GM12872 (cell line): ENCODE measurements around the gene NBEAL2.

Experiments used
- TF ChIP-seq, protein P1 (sequence below): IDR thresholded peaks from 3 replicates; pipeline ENCODE4 v1.5.1; 2011; ENCODE audit warnings: low read depth, mild to moderate bottlenecking, low read length, moderate library complexity; ENCODE audit not compliant: insufficient read depth

Gene NBEAL2

DNA sequence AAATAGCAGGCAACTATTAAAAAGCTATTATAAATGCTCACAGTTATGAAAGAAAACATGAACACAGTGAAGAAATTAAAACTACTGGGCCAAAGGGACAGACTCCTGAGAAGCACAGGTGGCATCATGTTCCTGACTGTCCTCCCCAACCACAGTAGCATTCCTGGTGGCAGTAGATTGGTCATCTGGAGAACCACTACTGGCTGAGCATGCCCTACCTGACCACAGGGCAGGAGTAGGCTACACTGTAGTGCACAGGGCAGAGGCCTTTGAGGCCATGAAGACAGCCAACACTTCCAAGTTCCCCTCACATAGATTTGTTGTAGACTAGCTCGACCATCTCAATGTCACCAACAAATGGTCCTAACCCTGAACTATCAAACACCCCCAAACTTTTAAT is 49.2 kb downstream of the NBEAL2 start:
- TF ChIP-seq, protein P1, sequence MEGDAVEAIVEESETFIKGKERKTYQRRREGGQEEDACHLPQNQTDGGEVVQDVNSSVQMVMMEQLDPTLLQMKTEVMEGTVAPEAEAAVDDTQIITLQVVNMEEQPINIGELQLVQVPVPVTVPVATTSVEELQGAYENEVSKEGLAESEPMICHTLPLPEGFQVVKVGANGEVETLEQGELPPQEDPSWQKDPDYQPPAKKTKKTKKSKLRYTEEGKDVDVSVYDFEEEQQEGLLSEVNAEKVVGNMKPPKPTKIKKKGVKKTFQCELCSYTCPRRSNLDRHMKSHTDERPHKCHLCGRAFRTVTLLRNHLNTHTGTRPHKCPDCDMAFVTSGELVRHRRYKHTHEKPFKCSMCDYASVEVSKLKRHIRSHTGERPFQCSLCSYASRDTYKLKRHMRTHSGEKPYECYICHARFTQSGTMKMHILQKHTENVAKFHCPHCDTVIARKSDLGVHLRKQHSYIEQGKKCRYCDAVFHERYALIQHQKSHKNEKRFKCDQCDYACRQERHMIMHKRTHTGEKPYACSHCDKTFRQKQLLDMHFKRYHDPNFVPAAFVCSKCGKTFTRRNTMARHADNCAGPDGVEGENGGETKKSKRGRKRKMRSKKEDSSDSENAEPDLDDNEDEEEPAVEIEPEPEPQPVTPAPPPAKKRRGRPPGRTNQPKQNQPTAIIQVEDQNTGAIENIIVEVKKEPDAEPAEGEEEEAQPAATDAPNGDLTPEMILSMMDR = no peak

DNA sequence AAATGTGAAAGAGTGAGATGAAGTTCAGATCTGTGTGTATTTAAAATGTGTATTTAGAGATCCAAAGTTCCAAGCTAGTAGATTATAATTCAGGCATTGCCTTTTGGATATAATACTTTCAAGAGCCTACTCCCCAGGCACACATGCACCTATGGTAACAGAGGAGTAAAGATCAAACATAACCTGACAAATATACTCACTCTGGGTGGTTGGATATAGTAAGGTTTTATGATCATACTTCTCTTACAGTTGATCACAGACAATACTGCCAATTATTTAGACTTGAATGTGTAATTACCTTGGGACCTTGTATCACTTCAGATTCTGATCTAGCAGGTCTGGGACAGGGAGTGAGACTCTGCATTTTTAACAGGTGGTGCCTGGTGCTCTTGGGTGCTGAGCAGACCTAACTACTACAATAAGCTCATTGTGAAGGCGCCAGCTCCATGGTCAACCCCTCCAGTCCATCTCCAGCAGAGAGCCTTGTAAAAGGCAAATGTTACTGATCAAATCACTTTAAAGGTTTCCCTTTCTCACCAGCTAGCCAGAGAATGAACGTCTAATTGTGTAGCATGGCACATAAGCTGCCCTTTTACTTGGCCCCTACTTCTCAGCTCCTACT is 55.5 kb downstream of the NBEAL2 start:
- TF ChIP-seq, protein P1 = no peak

DNA sequence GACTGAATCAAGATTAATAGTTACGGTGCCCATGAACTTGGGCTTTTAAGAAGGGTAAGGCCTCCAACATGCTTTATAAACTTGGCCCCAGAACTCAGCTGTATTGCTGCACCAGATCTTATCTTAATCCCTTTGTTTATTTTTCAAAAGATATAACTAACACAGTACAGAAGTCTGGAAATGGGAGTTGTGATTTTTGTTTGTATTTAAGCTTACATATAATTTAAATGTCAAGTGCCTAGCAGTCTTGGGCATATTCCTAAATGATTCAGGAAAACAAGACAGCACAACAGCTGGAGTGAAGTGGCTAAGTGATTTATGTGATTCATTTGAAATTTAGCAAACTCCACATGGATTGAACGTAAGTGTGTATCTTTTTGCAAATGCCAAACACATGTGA is 56.2 kb downstream of the NBEAL2 start:
- TF ChIP-seq, protein P1 = no peak

DNA sequence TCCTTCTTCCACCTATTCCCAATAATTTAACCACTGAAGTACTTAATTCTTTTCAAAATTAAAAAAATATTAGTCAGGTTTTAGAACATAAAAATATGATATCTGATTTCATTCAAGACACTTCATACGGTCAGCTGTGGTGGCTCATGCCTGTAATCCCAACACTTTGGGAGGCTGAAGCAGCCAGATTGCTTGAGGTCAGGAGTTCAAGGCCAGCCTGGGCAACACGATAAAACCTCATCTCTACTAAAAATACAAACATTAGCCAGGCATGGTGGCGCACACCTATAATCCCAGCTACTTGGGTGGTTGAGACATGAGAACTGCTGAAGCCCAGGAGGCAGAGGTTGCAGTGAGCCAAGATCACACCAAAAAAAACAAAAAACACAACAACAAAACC is 56.7 kb downstream of the NBEAL2 start:
- TF ChIP-seq, protein P1 = no peak

DNA sequence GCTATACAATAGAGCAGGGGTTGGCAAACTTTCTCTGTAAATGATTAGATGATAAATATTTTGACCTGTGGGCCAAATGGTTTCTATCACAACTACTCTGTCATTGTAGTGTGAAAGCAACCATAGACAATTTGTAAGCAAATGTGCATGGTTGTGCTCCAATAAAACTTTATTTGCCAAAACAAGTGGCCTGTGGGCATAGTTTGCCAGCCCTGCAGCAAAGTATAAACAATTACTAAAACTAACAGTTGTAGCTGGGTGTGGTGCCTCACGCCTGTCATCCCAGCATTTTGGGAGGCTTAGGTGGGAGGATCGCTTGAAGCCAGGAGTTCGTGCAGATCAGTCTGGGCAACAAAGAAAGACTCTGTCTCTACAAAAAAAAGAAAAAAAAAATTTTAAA is 61.6 kb downstream of the NBEAL2 start:
- TF ChIP-seq, protein P1 = no peak

DNA sequence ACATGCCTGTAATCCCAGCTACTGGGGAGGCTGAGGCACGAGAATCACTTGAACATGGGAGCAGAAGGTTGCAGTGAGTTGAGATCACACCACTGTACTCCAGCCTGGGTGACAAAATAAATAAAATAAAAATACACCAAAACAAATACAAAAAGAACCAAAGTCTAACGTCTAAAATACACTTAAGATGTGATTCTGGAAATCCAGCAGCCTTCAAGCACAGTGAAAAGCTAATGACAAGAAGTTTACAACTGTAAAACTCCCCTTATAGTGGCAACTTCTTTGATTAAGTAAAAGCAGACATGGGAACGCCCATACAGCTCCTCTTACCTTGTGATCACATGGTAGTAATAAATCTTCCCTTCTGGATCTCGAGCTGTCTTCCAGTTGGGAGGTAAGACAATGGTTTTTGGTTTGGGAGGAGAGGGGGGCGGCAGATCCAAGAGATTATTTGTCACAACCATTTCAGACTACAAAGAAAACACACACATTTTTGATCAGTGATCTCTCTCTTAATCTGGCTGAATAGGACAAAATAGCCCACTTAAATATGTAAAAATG is 62.8 kb downstream of the NBEAL2 start:
- TF ChIP-seq, protein P1 = no peak

DNA sequence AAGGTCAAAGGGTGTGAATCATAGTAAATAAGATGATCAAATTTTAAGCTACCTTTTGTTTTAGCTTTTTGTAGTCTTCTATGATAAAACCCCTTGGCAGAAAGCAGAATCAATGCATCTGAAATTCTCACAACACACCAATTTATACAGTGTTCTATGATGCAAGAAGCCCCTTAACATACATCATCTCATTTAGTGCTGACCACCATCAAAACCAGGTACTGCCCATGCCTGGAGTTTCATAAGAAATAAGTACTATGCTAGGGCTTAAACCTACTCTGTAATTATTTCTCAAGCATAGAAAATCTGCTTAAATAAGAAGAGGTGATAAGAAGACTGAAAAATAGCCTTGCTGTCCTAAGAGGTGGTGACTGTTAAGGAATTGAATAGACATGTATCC is 67.6 kb downstream of the NBEAL2 start:
- TF ChIP-seq, protein P1 = no peak

DNA sequence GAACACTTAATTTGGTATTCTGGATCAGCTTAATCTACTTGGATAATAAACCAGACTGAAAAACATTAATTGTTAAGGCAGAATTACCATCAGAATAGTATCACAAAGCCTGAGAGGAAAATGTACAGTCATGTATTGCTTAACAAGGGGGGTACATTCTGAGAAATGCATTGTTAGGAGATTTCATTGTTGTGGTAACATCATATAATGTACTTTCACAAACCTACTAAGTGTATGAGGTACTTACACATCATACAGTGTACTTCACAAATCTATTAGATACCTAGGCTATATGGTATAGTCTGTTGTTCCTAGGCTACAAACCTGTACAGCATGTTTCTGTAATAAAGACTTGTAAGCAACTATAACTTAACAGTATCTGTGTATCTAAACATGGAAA is 68.2 kb downstream of the NBEAL2 start:
- TF ChIP-seq, protein P1 = no peak
